MG63 (cell line): ENCODE data around the gene FOXO6. TPM values are rescaled to one million over a fixed set of nuclear protein-coding genes. Genes with fewer than 3 reads are reported as not detected.

ENCODE experiments used
- DNase-seq: peaks from one replicate; pipeline ENCODE4 v3.0.0-alpha.2; 2020
- H3K27me3 ChIP-seq: fragments of 250-450 bp; sonication (Bioruptor Pico); 2 replicates; pipeline ENCODE4 v1.5.1; 2020; ENCODE audit warnings: mild to moderate bottlenecking, moderate library complexity
- H3K36me3 ChIP-seq: fragments of 250-450 bp; sonication (Bioruptor Pico); 2 replicates; pipeline ENCODE4 v1.5.1; 2020; ENCODE audit warnings: mild to moderate bottlenecking, moderate library complexity
- H3K4me3 ChIP-seq: fragments of 250-450 bp; sonication (Bioruptor Pico); 2 replicates; pipeline ENCODE4 v1.5.1; 2020; ENCODE audit warnings: mild to moderate bottlenecking, moderate library complexity
- H3K9me3 ChIP-seq: fragments of 250-450 bp; sonication (Bioruptor Pico); 2 replicates; pipeline ENCODE4 v1.5.1; 2020; ENCODE audit warnings: mild to moderate bottlenecking, moderate library complexity
- total RNA-seq: library from RNA; depleted of rRNA; stranded (reverse); fragments of >200 nt; shearing (Covaris generic); gene quantifications from 2 replicates; pipeline ENCODE4 v1.2.3, GENCODE V29; 2014; ENCODE audit warnings: low replicate concordance

FOXO6 gene
- total RNA-seq, 1 experiment from 2014 or later: not detected

DNA sequence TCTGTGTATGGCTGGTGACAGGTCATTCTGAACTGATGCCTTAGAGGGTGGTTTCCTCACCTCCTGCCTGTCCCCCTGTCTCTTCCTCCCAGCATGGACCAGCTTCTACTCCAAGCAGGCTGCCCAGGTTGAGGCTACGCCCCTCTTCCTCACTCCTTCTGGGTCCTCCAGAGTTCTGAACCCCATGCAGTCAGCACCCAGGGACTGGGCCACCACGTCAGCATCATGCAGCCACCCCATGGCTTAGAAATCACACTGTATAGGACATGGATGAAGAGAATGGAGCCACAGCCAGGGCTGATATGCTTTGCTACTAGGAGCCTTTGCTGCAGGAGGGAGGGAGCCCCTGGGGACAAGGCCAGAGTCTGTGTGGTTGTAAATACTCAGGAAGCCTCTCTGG, 8.3 kb downstream of the FOXO6 start:
- H3K27me3 ChIP-seq: no peaks in the 10 kb centered on the region
- no peak overlapping the region for H3K4me3 ChIP-seq
- DNase-seq: no peak
- no peaks in the 10 kb centered on the region for H3K9me3 ChIP-seq
- H3K36me3 ChIP-seq: no peaks in the 10 kb centered on the region

DNA sequence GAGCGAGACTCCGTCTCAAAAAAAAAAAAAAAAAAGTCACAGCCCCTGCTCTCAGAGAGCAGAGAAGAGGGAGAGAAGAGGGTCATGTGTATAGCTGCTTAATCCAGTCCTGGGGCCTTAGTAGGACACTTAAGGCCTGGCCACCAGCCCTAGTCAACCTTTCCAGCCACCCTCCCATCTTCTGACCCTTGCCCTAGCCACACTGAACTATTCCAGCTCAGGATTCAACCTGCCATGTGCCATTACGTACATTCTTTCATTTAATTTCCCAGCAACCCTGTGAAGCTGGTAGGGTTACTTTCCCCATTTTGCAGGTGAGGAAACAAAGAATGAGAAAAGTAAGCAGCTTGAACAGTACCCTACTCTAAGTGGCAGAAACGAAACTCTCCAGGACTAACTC, 9.0 kb downstream of the FOXO6 start:
- Histone ChIP-seq H3K9me3 (no peaks in the 10 kb centered on the region), H3K4me3 (no peak overlapping the region), H3K27me3 (no peaks in the 10 kb centered on the region), H3K36me3 (no peaks in the 10 kb centered on the region)
- no peak for DNase-seq

DNA sequence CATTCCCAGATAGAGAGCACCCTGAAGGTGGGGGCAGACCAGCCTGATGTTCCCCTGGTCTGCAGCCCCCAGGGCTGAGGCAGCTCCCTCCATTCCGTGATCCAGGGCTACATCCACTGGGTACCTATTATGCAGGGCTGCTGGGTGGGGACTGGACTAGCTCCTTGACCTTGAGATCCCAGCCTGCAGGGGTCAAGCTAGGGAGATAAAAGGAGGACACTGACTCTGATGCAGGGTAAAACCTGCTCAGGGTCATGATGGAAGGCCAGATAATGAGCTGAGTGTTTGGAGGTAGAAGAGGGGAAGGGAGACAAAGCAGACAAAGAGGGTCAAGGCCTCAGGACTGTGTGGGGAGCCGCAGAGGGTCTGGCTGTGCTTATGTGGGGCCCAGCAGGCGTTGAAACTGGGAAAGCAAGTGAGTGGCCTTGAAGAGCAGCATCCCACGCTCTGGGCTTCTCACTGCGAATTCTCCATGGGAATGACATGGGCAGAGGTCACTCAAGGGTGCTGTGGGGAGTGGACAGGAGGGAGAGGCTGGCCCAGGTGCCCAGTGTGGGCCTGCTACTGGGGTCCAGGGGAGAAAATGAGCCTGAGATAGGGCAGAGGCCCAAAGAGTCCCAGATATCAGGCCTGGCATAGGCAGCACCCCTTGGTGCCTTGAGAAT, 9.7 kb downstream of the FOXO6 start:
- Histone ChIP-seq H3K4me3 (no peak overlapping the region), H3K36me3 (no peaks in the 10 kb centered on the region), H3K27me3 (no peaks in the 10 kb centered on the region), H3K9me3 (no peaks in the 10 kb centered on the region)
- no peak for DNase-seq

DNA sequence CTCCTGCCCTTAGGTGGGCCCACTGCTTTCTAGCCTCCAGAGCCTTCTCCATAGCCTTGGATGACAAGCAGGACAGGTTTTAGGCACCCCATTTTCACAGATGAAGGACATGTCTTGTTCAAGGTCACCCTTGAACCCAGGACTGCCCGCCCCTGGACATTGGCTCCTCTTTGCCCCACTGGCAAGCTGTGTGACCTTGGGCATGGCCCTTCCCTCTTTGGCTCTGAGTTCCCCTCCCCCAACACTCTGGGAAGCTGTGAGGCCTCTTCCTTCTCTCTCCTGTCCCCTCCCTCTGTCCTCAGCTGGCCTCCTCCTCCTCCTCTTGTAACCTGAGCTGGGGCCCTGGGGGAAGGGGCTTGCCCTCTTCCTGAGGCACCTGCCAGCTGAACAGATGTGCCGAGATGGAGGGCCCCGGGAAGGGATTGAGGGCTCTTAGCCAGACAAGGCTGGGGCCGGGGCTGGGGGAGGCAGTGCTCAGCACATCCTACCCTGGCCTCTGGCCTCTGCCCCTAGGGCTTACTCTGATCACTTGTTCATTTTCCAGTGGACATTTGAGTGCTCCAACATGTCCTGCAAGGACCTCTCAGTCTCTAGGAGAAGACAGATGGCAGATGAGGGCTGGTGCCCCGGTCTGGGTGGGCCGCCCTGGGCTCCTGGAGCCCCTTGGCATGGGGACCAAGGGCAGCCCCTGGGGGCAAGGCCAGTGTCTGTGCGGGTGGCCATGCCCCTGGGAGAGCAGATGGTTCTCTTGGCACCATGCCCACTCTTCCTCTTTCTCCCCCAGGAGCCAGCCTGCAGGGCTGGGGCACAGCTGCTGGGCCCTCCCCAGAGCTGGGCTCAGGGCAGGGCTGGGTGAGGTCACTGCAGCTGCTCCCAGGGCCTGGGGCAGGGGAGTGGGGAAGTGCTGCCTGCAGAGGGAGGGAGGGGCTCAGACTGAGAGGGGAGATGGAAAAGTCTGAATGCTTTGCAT, 10.7 kb downstream of the FOXO6 start:
- H3K27me3 ChIP-seq: no peaks in the 10 kb centered on the region
- no peaks in the 10 kb centered on the region for H3K9me3 ChIP-seq
- peak; percentile 57 for DNase-seq
- no peak overlapping the region for H3K4me3 ChIP-seq
- no peaks in the 10 kb centered on the region for H3K36me3 ChIP-seq

DNA sequence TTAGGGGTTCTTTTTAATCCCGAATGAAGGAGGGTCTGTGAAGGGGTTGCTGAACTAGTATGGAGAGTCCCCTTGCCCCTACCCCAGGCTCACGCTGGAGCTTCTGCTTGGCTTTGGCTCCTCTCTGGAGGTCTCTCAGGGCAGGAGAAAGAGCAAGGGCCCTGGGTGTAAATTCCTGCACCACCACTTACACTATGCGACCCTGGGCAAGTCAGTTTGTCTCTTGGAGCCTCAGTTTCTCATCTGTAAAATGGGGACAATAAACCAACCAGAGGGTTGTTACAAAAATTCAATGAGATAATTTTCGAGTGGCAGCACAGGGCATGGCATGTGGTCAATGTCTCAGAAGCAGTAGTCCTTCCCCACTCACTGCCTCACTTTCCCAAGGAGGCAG, 11.4 kb downstream of the FOXO6 start:
- Histone ChIP-seq H3K27me3 (no peaks in the 10 kb centered on the region), H3K4me3 (no peak overlapping the region), H3K9me3 (no peaks in the 10 kb centered on the region), H3K36me3 (no peaks in the 10 kb centered on the region)
- DNase-seq: no peak

DNA sequence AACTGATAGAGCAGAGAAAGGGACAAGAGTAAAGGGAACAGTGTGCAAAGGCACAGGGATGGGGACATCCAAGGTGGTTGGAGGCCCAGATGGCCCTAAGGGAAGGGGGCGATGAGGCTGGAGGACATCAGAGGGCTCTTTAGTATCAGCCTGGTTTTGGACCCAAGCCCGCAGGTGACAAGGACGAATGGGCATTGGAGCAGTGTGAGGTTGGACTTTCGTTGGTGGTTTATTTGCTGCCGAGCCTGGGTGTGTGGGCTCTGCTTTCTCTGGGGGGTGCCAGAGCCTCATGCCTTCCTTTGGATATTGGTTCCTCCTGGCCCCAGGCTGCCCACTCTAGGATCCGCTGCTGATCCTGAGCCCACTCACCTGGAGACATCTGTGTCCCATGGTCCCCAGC, 12.1 kb downstream of the FOXO6 start:
- Histone ChIP-seq H3K9me3 (no peaks in the 10 kb centered on the region), H3K27me3 (no peaks in the 10 kb centered on the region), H3K4me3 (no peak overlapping the region), H3K36me3 (peaks cover 5% of the 10 kb centered on the region)
- DNase-seq: no peak

DNA sequence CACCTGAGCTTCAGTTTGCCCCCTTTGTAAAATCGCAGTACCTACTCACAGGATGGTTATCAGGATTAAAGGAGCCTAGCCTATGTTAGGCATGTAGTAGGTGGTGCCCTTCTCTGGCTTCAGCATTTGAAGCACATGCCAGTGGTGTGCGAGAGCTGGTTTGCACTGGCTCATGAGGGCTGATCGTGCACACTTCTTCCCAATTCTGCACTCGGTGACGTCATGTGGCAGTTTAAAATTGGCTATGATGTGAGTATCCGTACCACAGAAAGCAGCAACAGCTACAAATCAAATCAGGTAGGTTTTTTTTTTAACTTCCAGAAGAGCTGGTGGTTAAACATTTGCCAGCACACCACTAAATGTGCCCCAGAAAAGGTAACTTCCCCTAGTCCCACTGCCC, 13.5 kb downstream of the FOXO6 start:
- no peak overlapping the region for H3K4me3 ChIP-seq
- peaks cover 10% of the 10 kb centered on the region for H3K36me3 ChIP-seq
- H3K9me3 ChIP-seq: no peaks in the 10 kb centered on the region
- H3K27me3 ChIP-seq: no peaks in the 10 kb centered on the region
- DNase-seq: no peak

DNA sequence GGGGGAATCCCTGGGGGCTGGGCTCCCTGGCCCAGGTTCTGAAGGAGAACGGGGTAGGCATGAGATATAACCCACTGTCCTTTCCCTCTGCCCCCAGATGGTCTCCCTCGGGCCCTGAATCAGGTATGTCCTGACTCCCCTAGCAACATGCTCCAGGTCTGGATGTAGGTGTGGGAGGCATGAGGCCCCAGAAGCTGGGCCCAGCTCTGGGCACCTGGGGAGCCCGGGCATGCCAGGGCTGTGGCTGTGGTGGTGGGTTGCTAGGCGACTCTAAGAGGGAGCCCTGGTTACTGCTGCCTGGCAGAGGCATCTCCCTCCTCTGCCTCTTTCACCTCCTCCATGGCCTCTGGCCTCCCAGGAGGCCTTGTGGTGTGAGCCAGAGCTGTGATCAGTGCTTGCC, 16.2 kb downstream of the FOXO6 start:
- Histone ChIP-seq H3K36me3 (peaks cover 10% of the 10 kb centered on the region), H3K27me3 (no peaks in the 10 kb centered on the region), H3K4me3 (no peak overlapping the region), H3K9me3 (no peaks in the 10 kb centered on the region)
- no peak for DNase-seq

DNA sequence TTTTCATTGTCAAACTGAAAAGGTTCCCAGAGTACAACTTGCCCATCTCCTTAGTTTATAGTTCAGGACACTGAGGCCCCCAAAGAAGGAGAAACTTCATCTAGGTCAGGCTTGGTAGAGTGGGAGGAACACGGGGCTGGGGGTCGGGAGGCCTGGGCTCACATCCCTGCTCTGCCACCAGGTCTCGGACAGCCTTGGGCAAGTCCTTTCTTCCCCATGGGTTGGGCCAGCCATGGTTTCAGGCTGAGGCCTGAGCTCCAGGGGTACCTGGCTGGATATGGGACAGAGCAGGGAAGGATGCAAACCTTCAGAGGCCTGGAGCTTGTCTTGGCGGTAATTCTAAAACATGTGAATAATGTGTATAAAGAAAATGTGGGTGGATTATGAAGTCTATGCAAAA, 17.0 kb downstream of the FOXO6 start:
- no peak for DNase-seq
- H3K27me3 ChIP-seq: no peaks in the 10 kb centered on the region
- no peaks in the 10 kb centered on the region for H3K9me3 ChIP-seq
- H3K36me3 ChIP-seq: peaks cover 10% of the 10 kb centered on the region
- H3K4me3 ChIP-seq: no peak overlapping the region

DNA sequence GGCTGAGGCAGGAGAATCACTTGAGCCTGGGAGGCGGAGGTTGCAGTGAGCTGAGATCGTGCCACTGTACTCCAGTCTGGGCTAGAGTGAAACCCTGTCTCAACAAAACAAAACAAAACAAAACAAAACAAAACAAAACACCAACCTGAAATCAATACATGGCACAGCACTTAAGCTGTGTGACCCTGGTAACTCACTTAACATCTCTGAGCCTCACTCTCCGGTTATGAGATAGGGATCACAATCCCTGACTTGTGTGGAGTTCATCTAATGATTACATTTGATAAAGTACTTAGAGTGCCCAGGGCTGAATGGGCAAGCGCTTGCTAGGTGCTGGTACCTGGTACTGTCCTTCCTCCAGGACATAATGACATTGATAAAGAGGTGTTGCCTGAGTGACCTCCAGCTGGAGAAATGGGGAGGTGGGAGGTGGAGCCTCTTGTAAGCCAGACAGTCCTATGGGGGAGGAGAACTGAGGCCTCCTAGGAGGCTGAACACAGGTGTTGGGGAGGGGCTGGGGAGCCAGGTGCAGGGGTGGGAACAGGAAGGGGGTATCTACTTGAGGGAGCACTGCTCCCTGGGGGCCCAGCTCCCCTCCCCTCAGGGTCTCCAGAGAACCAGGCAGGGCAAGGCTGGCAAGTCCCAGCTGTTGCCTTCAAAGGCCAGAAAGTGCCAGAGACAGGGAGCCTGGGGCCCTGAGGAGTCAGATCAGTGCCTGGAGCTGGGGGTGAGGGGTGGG, 17.9 kb downstream of the FOXO6 start:
- no peak overlapping the region for H3K4me3 ChIP-seq
- no peaks in the 10 kb centered on the region for H3K27me3 ChIP-seq
- H3K36me3 ChIP-seq: peaks cover 10% of the 10 kb centered on the region
- DNase-seq: no peak
- H3K9me3 ChIP-seq: no peaks in the 10 kb centered on the region

DNA sequence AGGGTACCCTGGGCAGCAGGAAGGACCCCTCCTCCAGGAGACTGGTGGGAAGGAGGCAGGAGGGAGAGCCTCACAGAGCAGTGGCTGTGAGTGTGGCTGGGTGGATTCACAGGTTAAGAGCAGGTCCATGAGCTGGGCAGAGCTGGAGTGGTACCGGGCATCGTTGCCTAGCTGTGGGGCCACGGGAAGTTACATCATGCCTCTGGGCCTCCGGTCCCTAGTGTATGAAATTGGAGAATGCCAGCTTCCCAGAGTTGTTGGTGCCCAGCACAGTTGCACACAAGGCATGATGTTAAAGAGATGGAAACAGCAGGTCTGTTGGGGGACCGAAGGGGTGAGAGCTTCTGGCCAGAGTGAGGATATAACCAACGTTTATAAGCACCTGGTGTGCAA, 18.5 kb downstream of the FOXO6 start:
- Histone ChIP-seq H3K36me3 (peaks cover 10% of the 10 kb centered on the region), H3K9me3 (no peaks in the 10 kb centered on the region), H3K4me3 (no peak overlapping the region), H3K27me3 (no peaks in the 10 kb centered on the region)
- no peak for DNase-seq

DNA sequence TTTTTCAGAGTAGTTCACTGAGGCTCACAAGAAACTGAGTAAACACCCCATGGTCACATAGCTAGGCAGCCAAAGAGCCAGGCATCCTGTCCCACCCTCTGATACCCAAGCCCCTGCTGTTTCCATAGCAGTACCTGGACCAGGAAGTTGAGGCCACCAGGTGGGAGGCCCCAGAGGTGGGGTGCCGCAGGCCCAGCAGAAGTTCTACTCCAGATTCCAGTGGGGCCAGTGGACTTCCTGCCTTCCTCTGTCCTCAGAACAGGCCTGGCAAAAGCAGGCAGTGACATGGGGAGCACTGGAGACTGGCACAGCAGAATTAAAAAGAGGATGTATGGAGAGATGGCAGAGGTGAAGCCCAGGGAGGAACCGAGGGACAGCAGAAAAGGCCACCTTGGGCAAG, 19.0 kb downstream of the FOXO6 start:
- no peaks in the 10 kb centered on the region for H3K9me3 ChIP-seq
- peaks cover 10% of the 10 kb centered on the region for H3K36me3 ChIP-seq
- H3K27me3 ChIP-seq: no peaks in the 10 kb centered on the region
- DNase-seq: no peak
- H3K4me3 ChIP-seq: no peak overlapping the region

DNA sequence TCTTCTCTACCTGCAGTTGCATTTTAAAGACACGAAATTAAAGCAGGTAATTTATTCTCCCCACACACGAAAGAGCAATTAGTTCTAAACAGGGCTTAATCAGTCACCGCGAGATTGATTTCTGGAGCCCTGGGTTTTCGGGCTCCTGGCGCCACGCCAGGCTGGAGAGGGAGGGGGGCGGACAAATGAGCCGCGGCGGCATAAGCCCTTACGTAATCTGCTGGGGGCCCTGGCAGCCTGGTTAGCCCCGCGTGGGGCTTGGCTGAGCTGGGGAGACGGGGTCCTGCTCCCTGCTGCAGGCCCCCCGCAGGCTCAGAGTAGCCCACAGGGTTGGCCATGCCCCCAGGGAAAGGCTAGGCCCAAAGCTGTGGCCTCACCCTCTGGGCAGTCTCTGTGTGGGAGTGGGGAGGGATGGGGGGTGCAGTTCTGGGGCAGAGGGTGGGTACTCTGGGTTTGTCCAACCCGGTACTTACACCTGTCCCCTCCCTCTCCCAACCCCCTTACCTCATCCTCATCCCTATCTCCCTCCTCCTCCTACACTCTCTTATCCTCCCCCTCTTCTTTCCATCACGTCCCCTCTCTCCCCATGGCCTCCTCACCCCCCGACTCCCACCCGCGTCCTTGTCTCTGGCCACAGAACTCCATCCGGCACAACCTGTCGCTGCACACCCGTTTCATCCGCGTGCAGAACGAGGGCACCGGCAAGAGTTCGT, 19.9 kb downstream of the FOXO6 start:
- peak; percentile 33 for DNase-seq
- H3K27me3 ChIP-seq: no peaks in the 10 kb centered on the region

DNA sequence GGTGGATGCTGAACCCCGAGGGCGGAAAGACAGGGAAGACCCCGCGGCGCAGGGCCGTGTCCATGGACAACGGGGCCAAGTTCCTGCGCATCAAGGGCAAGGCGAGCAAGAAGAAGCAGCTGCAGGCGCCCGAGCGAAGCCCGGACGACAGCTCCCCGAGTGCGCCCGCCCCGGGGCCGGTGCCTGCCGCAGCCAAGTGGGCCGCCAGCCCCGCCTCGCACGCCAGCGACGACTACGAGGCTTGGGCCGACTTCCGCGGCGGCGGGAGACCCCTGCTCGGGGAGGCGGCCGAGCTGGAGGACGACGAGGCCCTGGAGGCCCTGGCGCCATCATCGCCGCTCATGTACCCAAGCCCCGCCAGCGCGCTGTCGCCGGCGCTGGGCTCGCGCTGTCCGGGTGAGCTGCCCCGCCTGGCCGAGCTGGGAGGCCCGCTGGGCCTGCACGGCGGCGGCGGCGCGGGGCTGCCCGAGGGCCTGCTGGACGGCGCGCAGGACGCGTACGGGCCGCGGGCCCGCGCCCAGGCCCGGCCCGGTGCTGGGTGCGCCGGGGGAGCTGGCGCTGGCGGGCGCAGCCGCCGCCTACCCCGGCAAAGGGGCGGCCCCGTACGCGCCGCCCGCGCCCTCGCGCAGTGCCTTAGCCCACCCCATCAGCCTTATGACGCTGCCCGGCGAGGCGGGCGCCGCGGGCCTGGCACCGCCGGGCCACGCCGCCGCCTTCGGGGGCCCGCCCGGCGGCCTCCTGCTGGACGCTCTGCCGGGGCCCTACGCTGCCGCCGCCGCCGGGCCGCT, 20.7 kb downstream of the FOXO6 start:
- peak; percentile 83 for DNase-seq
- peak overlapping the region; percentile 56 for H3K4me3 ChIP-seq
- no peaks in the 10 kb centered on the region for H3K9me3 ChIP-seq
- no peaks in the 10 kb centered on the region for H3K27me3 ChIP-seq
- H3K36me3 ChIP-seq: peaks cover 10% of the 10 kb centered on the region

More for the DNA sequence above, 19.9 kb downstream of the FOXO6 start:
- Histone ChIP-seq H3K4me3 (peak overlapping the region; percentile 56), H3K9me3 (no peaks in the 10 kb centered on the region), H3K36me3 (peaks cover 10% of the 10 kb centered on the region)

DNA sequence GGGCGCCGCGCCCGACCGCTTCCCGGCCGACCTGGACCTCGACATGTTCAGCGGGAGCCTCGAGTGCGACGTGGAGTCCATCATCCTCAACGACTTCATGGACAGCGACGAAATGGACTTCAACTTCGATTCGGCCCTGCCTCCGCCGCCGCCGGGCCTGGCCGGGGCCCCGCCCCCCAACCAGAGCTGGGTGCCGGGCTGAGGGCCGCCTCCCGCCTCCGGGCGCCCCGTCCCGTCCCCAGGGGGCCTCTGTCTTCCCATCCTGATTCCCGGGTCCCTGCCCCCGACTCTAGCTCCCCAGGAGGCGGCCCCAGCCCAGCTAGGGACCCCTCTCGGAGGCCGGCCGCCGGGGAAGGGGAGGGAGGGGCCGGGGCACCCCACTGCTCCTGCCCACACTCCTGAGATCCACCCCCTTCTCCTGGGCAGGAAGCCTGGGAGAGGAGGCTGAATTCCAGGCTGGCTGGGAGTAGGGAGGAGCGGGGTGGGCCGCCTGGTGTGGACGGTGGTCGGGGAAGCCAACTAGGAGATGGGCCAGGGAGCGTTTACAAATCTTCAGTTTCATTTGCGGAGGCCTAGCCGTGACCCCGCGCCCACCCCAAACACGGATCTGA, 21.4 kb downstream of the FOXO6 start:
- DNase-seq: peak; percentile 83
- H3K4me3 ChIP-seq: peak overlapping the region; percentile 55
- H3K9me3 ChIP-seq: no peaks in the 10 kb centered on the region
- peaks cover 10% of the 10 kb centered on the region for H3K36me3 ChIP-seq
- H3K27me3 ChIP-seq: no peaks in the 10 kb centered on the region
